ENCODE data around the gene MDFI. TPM values are rescaled to one million over a fixed set of nuclear protein-coding genes. Genes with fewer than 3 reads are reported as not detected.

MDFI gene
- total RNA-seq, 1 donor from 2014 or later: 28.2 TPM

- DNase-seq (ENCODE audit: extremely low read depth, low read depth, low spot score): no peak
Measured at GRCh38 chr6:41700463-41701347, 62.4 kb downstream of the MDFI start.

GRCh38 chr6:41702089-41702745 is 63.9 kb downstream of the MDFI start:
- DNase-seq (ENCODE audit: extremely low read depth, low read depth, low spot score): no peak

GRCh38 chr6:41702771-41703494 is 64.7 kb downstream of the MDFI start:
- no peak for DNase-seq (ENCODE audit: extremely low read depth, low read depth, low spot score)

Other genes with a start within 250 kb of the MDFI start
- gene FOXP4, start 92.1 kb upstream of the MDFI start, total RNA-seq: 7.3 and 10.7 TPM in 2 replicates
- gene TFEB, start 97.1 kb downstream of the MDFI start, total RNA-seq: 3.2 and 4.4 TPM in 2 replicates
- not detected in 2 replicates for gene PGC, start 108.9 kb downstream of the MDFI start, total RNA-seq
- 1.6 and 3.4 TPM in 2 replicates for gene FRS3, start 141.4 kb downstream of the MDFI start, total RNA-seq
- 5.4 and 6.4 TPM in 2 replicates for gene PRICKLE4, start 142.3 kb downstream of the MDFI start, total RNA-seq
- gene TOMM6, start 149.2 kb downstream of the MDFI start, total RNA-seq: 169 and 172 TPM in 2 replicates

Measured in glomerular endothelial cell (primary cell).